ENCODE measurements around the gene KLK5.

DNA sequence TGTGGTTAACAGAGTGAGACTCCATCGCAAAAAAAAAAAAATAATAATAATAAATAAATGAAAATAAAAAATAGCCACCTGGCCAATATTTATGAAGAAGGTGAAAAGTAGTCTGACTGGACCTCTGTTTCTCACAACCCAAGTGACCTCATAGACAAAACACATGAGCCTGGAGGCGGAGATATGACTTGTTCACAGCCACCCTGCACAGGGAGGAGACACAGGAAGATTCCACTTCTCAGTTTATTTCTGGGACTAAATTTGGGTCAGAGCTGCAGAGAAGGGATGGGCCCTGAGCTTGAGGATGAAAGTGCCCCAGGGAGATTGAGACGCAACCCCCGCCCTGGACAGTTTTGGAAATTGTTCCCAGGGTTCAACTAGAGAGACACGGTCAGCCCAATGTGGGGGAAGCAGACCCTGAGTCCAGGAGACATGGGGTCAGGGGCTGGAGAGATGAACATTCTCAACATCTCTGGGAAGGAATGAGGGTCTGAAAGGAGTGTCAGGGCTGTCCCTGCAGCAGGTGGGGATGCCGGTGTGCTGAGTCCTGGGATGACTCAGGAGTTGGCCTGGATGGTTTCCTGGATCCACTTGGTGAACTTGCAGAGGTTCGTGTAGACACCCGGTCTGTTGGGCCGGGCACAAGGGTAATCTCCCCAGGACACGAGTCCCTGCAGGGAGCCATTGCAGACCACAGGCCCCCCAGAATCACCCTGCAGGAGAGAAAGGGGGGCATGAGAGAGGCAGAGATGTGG lies 9.6 kb downstream of the KLK5 start:
- TF ChIP-seq, protein P1, sequence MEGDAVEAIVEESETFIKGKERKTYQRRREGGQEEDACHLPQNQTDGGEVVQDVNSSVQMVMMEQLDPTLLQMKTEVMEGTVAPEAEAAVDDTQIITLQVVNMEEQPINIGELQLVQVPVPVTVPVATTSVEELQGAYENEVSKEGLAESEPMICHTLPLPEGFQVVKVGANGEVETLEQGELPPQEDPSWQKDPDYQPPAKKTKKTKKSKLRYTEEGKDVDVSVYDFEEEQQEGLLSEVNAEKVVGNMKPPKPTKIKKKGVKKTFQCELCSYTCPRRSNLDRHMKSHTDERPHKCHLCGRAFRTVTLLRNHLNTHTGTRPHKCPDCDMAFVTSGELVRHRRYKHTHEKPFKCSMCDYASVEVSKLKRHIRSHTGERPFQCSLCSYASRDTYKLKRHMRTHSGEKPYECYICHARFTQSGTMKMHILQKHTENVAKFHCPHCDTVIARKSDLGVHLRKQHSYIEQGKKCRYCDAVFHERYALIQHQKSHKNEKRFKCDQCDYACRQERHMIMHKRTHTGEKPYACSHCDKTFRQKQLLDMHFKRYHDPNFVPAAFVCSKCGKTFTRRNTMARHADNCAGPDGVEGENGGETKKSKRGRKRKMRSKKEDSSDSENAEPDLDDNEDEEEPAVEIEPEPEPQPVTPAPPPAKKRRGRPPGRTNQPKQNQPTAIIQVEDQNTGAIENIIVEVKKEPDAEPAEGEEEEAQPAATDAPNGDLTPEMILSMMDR (IDR thresholded peaks at IDR 0.05) = no peak
- TF ChIP-seq POLR2A (IDR thresholded peaks at IDR 0.05) = no peak

All from Peyer's patch (tissue), 4 donors.